Duodenal mucosa (tissue), 2 donors: ENCODE results near the gene SLC8B1.
A peak's percentile ranks its signal among the peaks of the same experiment; 100 is the strongest.

ENCODE experiments used
- H3K27ac ChIP-seq: one replicate; pipeline ENCODE4 v1.7.0; 2013; ENCODE audit warnings: low read depth, low read length
- H3K27me3 ChIP-seq, 2 donors: one replicate each; pipeline ENCODE4 v1.7.0; 2013; ENCODE audit warnings: low read length in 2 of 2, control low read depth in 1 of 2; ENCODE audit not compliant: insufficient read depth in 2 of 2, control insufficient read depth in 1 of 2
- H3K36me3 ChIP-seq, 2 donors: one replicate each; pipeline ENCODE4 v1.7.0; 2013; ENCODE audit warnings: low read length in 2 of 2, control low read depth in 1 of 2; ENCODE audit not compliant: insufficient read depth in 2 of 2, control insufficient read depth in 1 of 2
- H3K4me1 ChIP-seq, 2 donors: one replicate each; pipeline ENCODE4 v1.7.0; 2013; ENCODE audit warnings: low read length in 2 of 2, control low read depth in 1 of 2; ENCODE audit not compliant: insufficient read depth in 2 of 2, control insufficient read depth in 1 of 2
- H3K4me3 ChIP-seq, 2 donors: one replicate each; pipeline ENCODE4 v1.7.0; 2013; ENCODE audit warnings: low read length in 2 of 2, low read depth in 1 of 2
- H3K9ac ChIP-seq, 2 donors: one replicate each; pipeline ENCODE4 v1.7.0; 2013; ENCODE audit warnings: low read length in 2 of 2, low read depth in 1 of 2
- H3K9me3 ChIP-seq, 2 donors: one replicate each; pipeline ENCODE4 v1.7.0; 2013; ENCODE audit warnings: low read length in 2 of 2, control low read depth in 1 of 2; ENCODE audit not compliant: control insufficient read depth in 1 of 2

Gene SLC8B1

GRCh38 chr12:113271853-113272561, 62.9 kb downstream of the SLC8B1 start:
- no peak overlapping the region for H3K4me3 ChIP-seq
- H3K9ac ChIP-seq = peak overlapping the region; percentile 8 to 18
- H3K27me3 ChIP-seq = no peaks in the 10 kb centered on the region
- peaks cover 5 to 16% of the 10 kb centered on the region in 2 donors for H3K4me1 ChIP-seq
- peaks cover 38 to 85% of the 10 kb centered on the region in 2 donors for H3K36me3 ChIP-seq
- no peaks in the 10 kb centered on the region for H3K9me3 ChIP-seq
- peak overlapping the region; percentile 70 for H3K27ac ChIP-seq

GRCh38 chr12:113271466-113271852, 63.5 kb downstream of the SLC8B1 start:
- Histone ChIP-seq H3K4me1 (peaks cover 5 to 16% of the 10 kb centered on the region in 2 donors), H3K9me3 (no peaks in the 10 kb centered on the region), H3K9ac (peak overlapping the region; percentile 8 to 18), H3K36me3 (peaks cover 39 to 85% of the 10 kb centered on the region in 2 donors), H3K27ac (peak overlapping the region; percentile 70), H3K27me3 (no peaks in the 10 kb centered on the region), H3K4me3 (no peak overlapping the region)

- peaks cover 46 to 85% of the 10 kb centered on the region in 2 donors for H3K36me3 ChIP-seq
Measured at GRCh38 chr12:113270709-113271009, 64.2 kb downstream of the SLC8B1 start.

DNA sequence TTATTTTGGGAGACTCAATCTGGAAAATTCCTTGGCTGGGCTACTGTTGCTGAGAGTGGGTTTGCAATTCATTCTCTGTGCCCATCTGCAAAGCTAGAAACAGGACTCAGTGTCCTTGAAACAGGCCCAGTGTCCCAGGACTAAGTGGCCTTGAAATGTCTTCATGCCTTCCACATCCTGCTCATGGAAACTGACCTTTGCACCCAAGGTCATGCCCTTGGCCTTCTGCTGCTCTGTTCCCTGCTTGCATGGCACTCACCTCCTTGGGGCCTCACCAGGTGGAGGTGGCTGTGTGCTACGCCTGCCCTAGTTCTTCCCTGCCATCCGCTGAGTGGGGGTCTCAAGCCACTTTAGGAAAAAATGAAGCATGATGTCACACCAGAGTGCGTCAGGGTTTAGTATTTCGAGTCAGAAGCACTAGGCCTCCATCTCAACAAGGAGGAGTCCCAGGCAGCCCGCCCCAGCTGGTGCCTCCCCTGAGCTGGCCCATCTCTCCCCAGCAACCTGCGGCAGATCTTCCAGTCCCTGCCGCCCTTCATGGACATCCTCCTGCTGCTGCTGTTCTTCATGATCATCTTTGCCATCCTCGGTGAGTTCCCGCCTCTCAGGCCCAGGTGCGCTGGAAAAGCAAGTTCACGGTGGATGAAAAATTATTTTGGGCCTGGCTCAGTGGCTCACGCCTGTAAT, 65.5 kb downstream of the SLC8B1 start:
- peaks cover 5 to 16% of the 10 kb centered on the region in 2 donors for H3K4me1 ChIP-seq
- H3K27ac ChIP-seq = no peak overlapping the region
- peaks cover 41 to 78% of the 10 kb centered on the region in 2 donors for H3K36me3 ChIP-seq
- H3K27me3 ChIP-seq = no peaks in the 10 kb centered on the region
- H3K9me3 ChIP-seq = no peaks in the 10 kb centered on the region
- no peak overlapping the region for H3K9ac ChIP-seq
- no peak overlapping the region for H3K4me3 ChIP-seq

More at GRCh38 chr12:113270709-113271009, 64.2 kb downstream of the SLC8B1 start:
- H3K4me1 ChIP-seq = peaks cover 5 to 16% of the 10 kb centered on the region in 2 donors
- H3K27me3 ChIP-seq = no peaks in the 10 kb centered on the region
- no peak overlapping the region for H3K4me3 ChIP-seq
- H3K27ac ChIP-seq = no peak overlapping the region
- H3K9me3 ChIP-seq = no peaks in the 10 kb centered on the region
- H3K9ac ChIP-seq = no peak overlapping the region

GRCh38 chr12:113268621-113269020, 66.3 kb downstream of the SLC8B1 start:
- H3K36me3 ChIP-seq = peaks cover 42 to 72% of the 10 kb centered on the region in 2 donors

GRCh38 chr12:113268136-113268535, 66.8 kb downstream of the SLC8B1 start:
- Histone ChIP-seq H3K27ac (no peak overlapping the region), H3K4me3 (no peak overlapping the region), H3K9ac (no peak overlapping the region), H3K36me3 (peaks cover 44 to 72% of the 10 kb centered on the region in 2 donors), H3K4me1 (peaks cover 5 to 15% of the 10 kb centered on the region in 2 donors), H3K9me3 (no peaks in the 10 kb centered on the region), H3K27me3 (no peaks in the 10 kb centered on the region)

More at GRCh38 chr12:113268621-113269020, 66.3 kb downstream of the SLC8B1 start:
- Histone ChIP-seq H3K4me1 (peaks cover 5 to 16% of the 10 kb centered on the region in 2 donors), H3K4me3 (no peak overlapping the region), H3K27me3 (no peaks in the 10 kb centered on the region), H3K27ac (no peak overlapping the region), H3K9me3 (no peaks in the 10 kb centered on the region), H3K9ac (no peak overlapping the region)

DNA sequence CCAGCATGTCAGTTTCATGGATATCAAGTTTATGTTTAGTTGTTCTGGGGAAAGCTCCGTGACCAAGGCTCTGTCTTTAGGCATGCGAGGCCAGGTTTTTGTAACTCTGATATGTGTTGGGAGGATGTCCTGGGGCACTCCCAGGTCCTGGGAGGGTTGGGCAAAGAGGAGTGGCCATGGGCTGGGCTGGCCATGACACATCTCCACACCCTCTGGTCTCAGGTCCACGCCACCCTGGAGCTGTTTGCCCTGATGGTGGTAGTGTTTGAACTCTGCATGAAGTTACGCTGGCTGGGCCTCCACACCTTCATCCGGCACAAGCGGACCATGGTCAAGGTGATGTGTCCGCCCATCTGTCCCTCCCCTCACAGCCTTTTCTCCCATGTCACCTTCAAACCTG, 67.3 kb downstream of the SLC8B1 start:
- Histone ChIP-seq H3K4me3 (no peak overlapping the region), H3K27me3 (no peaks in the 10 kb centered on the region), H3K9me3 (no peaks in the 10 kb centered on the region), H3K4me1 (peaks cover 5 to 10% of the 10 kb centered on the region in 2 donors), H3K27ac (no peak overlapping the region), H3K9ac (no peak overlapping the region), H3K36me3 (peaks cover 38 to 71% of the 10 kb centered on the region in 2 donors)

- Histone ChIP-seq H3K9ac (no peak overlapping the region), H3K9me3 (no peaks in the 10 kb centered on the region), H3K27ac (no peak overlapping the region), H3K4me3 (no peak overlapping the region), H3K4me1 (peaks cover under 1 to 6% of the 10 kb centered on the region in 2 donors), H3K27me3 (no peaks in the 10 kb centered on the region), H3K36me3 (peaks cover 33 to 71% of the 10 kb centered on the region in 2 donors)
Measured at GRCh38 chr12:113266106-113266895, 68.6 kb downstream of the SLC8B1 start.

DNA sequence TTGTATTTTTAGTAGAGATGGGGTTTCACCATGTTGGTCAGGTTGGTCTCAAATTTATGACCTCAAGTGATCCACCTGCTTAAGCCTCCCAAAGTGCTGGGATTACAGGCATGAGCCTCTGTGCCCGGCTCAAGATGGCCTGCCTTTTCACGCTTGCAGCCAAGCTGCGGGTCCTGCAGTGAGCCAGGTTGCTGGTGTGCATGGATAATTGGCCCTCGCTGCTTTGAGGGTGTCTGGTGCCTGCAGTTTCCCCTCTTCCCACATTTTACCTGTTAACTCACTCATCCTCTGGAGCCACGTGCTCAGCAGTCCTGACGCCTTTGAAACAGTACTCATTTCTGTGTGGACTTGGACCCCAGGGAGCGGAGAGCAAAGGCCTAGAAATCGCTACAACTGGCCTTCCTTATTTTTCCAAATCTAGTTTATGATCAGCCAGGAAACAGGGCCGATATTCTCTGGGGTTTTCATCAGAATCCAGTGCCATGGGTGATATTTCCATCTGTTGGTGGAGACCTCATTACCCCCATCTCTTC, 71.4 kb downstream of the SLC8B1 start:
- Histone ChIP-seq H3K9me3 (no peaks in the 10 kb centered on the region), H3K27me3 (no peaks in the 10 kb centered on the region), H3K36me3 (peaks cover 27 to 51% of the 10 kb centered on the region in 2 donors), H3K9ac (no peak overlapping the region), H3K4me1 (peaks cover 18 to 24% of the 10 kb centered on the region in 2 donors), H3K4me3 (no peak overlapping the region), H3K27ac (no peak overlapping the region)
